ENCODE measurements around the gene CASQ2.
"Not testable (repeated sequence)": the region's sequence is repeated elsewhere in the genome, so short reads cannot be mapped to it uniquely, and the experiment has no call there.

CASQ2 gene

DNA sequence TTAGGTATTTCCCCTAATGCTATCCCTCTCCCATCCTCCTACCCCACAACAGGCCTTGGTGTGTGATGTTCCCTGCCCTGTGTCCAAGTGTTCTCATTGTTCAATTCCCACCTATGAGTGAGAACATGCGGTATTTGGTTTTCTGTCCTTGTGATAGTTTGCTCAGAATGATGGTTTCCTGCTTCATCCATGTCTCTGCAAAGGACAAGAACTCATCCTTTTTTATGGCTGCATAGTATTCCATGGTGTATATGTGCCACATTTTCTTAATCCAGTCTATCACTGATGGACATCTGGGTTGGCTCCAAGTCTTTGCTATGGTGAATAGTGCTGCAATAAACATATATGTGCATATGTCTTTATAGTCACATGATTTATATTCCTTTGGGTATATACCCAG, 10.6 kb upstream of the CASQ2 start:
- DNase-seq = not testable (repeated sequence)

DNA sequence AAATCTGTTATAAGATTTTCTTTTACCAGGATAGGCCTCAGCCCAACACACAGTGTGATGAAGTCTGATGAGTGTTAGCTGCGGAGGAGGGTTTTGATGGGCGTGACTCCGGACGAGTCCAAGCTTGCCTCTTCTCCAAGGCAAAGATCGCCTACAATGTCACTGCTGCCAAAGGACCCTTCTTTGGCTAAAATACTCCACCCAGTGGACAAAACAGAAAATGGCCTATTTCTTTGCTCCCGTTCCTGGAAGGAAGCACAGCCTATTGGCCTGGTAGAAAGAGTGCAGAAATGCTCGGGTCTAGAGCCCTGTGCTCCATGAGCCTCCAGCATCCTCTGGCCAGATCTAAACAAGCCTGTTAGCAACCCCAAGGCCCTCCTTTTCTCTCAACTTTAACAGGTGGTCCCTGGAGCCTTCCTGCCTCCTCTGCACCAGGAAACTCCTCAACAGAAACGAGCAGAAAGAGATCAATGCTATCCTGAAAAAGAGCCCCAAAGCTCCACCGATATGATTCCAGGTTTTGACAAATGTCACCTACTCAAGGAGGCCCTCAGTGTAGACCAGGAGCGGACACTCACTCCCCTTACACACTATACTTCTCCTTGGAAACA, 3.4 kb upstream of the CASQ2 start:
- DNase-seq = peak; percentile 78

DNA sequence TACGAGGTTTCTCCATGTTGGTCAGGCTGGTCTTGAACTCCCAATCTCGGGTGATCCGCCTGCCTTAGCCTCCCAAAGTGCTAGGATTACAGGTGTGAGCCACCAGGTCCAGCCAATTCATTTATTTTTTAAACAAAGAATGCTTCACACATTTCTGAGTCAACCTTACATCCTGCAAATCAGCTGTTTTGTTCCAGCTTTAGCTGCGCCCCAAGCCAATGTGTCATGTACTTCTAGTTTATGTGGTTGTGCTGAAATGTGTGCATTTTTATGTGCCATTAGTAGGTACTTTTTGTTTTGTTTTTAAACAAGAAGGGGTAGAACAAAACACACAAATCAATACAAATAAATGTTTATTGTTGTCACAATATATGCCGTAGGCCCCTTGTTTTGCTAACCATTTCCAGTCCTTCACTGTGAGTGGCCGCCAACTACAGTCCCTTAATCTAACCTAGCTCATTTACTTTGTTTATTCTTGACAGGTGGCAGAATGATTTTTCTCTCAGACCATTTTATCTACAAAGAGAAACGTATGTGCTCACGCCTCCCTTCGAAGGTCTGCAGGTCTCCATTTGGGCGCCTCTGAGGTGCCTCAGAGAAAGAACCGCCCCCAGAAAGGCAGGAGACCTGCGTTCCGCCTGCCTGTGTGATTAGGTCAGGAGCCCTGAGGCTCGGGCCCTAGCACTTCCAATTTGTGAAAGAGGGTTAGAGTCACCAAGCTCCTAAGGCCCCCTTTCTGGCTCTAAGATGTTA, 2.8 kb upstream of the CASQ2 start:
- DNase-seq = peak; percentile 61

DNA sequence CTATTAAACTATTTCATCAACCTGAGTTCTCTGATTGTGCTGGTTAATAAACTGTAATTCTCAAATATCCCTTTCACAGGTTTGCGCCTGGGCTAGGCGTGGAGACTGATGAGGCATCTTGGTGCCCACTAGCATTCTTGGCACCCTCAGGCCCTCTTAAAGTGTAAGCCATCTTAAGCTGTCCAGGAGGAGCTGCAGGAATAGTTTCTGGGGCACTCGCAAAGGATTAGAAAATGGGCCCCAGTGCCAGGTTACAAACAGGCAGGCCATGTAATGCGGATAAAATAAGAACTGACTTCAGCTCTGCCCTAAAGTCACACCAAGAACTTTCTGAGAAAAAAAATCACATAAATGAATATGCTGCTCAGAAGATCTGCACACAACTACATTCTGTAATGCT, 1.1 kb downstream of the CASQ2 start:
- DNase-seq = no peak

DNA sequence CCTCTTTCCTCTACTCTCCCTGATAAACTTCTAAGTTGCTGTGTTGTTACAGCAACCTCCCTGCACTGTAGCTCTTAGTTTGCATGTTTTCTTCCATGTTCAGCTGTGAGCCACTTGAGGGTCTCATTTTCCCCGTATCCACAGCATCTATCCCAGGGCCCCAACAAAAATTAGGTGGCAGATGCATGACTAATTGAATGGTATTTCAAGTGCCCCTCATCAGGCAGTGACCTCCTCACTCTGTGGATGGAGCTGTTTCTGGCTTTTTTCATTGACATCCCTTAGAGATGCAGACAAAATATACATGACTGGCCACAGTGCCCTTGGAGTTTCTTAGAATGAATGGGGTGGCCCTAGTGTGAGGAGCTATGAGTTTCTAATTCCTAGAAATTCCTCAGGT, 3.4 kb downstream of the CASQ2 start:
- no peak for DNase-seq

DNA sequence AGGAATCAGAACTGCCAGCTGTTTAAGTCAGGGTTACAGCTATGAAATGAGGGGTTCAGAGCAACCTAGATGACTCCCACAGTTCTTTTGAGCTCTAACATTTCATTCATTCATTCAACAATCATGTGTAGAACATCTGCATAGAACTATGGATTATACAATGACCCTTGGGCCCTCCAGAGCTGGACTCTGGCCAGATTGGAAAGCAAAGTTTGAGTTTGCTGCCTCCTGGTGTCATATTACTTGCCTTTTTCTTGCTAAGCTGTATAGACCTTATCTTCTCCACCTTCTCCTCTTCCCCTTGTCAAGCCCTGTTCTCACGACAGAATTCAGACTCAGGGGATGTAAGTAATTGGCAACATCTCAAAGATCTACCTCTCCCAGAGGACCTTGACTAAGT, 4.0 kb downstream of the CASQ2 start:
- peak; percentile 39 for DNase-seq

DNA sequence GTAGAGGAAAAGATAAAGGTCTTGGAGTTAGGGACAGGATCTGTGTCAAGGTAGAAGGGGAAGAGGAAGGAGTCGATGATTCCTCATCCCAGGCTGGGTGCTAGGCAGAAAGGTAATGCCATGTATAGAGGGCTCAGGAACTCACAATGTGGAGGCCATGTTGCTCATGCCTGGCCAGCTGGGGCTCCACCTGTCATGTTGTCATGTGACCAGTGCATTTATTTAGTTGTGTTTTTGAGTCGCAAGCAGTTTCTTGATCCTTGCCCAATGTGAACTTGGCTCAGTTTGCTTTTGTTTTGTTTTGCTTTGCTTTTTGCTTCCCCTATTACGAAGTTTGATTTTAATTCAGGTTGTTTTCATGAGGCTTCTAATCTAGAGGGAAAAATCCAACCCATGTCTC, 5.7 kb downstream of the CASQ2 start:
- DNase-seq = no peak

DNA sequence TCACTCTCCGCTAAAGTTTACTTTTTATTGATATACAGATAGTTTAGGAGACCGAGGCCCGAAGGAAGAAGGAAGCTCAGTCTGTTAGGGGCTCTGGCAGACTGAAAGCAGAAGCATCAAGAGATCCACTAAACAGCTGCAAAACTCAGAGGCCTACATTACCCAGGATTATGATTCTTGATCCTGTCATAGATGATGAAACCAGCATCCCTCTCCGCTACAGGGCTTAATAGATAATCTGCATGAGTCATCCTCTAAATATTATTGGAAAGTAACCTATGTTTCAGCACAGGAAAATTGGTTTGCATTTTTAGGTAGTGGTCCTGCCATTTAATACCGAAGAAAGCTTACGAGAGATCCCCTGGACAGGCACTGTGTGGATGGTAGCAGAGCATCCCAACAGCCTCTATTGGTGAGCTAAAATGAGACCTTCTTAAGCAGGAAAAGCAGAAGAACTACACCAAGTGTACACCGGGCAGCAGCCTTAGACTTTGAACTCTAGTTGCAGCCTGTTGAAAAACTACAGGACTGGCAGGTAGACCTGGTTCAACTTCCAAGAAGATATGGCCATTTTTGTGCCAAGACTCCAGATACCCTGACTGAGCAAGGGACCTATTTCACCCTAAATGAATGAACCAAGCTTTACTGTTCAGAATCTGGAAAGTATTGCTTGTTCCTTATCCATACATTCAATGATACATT, 6.8 kb downstream of the CASQ2 start:
- no peak for DNase-seq

DNA sequence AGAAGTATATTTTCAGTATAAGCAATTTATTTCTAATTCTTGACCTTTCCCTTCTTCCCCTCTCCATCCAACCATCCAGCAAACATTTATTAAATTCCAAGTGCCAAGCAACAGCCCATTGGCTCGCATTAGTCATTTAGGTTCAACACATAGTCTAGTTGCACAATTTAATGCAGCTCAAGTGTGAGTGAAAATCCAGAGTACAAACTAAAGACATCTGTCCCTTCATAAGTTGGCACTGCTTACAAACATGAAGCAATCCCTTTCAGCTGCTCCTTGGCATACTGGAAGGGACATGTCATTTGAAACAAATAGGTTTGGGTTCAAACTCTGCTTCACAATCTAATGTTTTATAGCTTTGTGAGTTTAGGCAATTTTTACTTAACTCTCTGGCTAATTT, 10.7 kb downstream of the CASQ2 start:
- no peak for DNase-seq

DNA sequence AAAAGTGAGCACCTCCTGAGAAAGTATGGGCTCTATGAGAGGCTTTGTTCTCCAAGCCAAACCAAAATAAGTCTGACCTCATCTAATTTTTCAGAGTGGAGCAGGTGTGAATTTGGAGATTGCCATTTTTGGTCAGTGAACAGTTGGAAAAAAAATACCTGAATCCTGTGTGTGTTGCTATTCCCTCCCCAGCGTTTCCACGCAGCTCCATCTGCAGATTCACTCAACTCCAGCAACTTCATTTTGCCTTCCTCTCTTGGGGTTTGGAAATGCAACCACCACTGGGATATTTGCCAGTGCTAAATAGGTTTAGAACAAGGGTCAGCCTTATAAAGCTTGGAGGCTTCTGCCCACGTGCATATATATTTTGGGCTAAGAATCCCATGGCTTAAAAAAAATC, 11.2 kb downstream of the CASQ2 start:
- DNase-seq = no peak

DNA sequence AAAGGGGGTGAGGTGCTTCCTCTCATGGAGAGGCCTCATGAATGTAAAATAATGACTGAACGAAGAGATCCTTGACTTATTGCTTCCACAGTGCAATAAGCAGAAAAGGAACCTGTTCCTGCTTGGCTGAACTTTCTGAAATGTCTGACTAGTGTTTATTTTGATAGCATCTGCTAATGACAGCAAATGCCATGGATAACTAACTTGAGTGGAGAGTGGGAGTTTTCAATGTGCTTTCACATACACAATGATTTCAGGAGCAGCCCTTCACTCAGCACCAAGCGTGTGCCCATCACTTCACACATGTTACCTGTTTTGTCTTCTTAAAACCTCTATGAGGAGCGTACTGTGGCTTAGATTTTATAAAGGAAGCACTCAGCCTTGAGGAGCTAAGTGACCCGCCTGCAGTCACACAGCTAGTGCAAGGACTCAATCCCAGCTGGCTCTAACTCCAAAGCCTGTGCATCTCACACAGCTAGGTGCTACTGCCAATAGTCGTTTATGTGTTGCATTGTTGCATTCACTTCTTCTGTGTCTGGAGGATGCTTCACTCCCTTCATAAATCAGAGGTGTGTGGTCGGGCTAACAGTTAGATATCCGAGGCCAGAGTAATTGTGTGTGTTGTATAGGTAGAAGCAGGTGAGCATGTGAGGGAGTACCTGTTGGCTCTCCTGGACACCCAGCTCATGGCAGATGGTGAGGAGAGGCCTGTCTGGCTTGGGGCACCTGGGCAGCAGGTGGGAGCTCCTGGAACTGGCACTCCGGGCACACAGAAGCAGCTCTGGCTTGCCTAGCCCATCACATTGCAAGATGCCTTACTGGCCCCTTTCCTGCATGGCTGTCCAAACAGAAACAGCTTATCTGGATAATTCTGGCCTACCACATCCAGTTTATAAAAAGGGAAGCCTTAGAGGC, 12.8 kb downstream of the CASQ2 start:
- no peak for DNase-seq

DNA sequence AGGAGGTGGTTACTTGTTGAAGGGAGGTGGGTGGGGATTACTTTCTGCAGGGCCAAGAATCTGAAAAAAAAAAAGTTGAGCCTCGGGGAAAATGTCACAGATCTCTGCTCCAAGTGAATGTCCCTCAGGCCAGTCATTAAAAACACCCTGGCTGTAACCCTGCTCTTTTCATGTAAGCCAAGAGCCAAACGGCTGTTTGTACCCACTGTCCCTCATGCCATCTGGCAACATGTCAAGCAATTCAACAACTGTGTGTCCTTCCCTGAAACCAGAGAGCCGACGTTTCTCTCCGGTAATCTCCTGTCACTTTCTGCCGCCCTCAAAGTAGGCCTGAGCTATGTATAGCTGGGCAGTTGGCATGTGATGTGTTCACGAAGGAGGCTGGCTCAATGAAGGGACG, 14.7 kb downstream of the CASQ2 start:
- DNase-seq = no peak

DNA sequence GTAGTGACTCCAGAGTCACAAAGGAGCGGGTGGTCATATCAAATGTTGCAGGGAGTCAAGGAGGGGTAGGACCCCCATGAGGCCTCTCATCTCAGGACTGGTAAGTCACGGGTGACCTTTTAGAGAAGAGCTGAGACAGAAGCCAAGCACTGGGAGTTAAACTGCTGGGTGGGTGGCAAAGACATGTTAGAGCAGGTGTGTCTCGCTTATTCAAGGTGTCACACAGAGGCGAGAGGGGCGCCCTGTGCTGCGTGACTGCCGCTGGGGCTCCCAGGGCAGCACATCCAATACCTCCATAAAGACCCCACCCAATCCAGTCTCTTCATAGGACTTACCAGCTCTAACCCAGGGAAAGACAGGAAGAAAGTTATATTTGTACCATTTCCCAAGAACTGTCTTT, 15.2 kb downstream of the CASQ2 start:
- DNase-seq = no peak

DNA sequence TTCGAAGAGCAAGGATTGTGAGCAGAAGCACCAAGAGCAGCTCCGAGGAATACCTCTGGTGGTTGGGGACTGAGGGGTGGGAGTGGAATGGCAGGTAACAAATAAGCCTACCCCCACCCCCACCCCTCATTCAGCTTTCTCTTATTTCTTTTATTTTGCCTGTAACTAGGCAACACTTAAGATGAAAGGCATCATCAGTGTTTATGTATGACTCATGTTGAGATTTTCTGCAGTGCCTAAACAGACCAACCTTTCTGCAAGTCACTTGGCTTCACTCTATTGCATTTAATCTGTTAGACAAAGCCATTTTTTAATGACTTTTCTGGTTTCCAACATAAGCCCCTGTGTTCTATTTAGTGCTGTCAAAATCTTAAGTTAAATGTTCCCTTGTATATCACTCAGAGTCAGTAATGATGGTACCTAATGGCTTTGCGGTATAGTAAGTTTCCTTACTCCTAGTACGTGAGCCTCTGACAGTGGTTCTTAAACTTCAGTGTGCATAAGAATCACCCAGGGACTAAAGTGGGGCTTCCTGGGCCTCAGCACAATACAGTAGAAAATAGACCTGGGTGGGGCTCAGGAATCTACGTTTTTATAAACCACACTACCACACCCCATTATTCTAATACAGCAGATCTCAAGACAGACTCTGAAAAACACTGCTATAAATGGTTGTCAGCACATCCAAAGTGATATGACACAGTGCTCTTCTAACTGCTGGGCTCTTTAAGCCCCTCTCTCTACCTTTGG, 19.9 kb downstream of the CASQ2 start:
- DNase-seq = peak; percentile 70

DNA sequence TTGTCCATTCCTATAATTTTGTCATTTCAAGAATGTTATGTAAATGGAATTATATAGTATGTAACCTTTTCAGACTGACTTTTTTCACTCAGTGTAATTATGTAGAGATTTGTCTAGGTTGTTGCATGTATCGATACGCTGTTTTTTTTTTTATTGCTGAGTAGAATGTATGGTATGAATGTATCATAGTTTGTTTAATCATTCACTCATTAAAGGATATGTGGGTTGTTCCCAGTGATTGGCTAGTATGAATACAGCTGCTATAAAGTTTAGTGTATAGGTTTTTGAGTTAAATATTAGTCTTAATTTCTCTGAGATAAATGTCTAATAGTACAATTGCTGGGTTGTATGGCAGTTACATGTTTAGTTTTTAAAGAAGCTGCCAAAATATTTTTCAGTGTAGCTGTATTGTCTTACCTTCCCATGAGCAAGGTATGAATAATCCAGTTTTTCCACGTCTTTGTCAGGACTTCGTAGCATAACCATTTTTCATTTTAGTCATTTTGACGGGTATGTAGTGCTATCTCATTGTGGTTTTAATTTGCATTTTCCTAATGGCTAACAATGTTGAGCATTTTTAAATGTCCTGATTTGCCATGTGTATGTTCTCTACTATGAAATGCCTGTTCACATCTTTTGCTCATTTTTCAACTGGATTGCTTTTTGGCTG, 22.4 kb downstream of the CASQ2 start:
- no peak for DNase-seq

DNA sequence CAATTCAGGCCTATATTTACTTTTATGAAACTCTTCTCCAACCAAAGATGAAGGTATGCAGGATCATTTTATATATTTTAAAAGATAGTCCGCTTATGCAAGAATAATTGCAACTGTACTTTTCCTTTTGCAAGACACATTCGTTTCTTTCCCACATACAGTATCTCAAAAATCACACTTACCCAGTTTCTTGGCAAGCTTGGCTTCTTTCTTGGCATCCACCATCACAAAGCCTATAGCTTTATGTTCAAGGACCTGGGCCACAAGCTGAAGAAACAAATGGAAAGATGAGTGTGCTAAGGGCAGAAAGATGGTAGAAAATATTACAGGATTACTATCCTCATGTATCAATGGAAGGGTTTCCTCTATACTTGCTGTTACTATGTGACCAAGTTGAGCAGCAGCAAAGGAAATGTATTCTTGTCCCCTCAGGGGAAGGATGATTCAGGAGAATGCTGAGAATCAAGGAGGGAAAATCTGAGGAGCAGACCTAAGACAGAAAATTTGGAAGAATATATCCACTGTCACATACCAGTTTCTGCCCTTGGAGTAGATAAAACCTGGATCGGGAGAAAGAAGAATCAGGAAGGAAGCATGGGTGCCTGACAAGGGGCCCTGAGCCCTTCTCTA, 23.8 kb downstream of the CASQ2 start:
- no peak for DNase-seq

DNA sequence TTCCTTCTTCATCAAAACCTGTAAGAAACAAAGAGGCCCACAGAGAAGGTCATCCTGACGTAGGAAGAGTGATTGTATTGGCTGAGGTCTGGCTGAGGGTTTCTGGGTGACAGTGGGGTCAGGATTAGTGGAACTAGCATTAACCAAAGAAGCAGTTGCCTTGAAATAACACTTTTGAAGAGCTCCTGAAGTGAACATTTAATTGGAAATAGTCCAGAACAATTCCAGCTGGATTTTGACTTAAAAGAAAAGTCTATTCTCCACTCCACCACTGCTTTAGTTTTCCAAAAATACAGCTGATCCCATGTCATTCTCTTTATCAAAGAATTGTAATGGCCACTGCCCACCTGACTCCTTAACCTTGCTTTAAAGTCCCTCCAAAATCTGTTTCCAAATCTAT, 27.7 kb downstream of the CASQ2 start:
- DNase-seq = no peak

DNA sequence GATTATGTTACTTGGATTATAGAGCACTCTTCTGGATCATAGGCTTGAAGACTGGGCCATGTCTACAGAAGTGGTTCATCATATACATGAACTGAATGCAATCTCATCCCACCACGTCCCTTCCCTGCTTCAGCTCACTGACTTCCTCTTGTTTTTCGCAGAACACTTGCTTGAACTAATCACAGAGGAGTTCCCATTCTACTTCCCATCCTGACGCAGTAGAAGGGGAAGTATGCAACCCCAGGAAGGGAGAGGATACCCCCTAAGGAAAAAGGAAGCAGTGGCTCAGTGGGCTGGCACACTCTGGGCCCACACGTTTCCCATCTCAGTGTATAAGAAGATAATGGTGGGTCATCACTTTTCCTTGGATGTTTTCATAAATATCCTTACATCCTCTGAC, 36.2 kb downstream of the CASQ2 start:
- no peak for DNase-seq

DNA sequence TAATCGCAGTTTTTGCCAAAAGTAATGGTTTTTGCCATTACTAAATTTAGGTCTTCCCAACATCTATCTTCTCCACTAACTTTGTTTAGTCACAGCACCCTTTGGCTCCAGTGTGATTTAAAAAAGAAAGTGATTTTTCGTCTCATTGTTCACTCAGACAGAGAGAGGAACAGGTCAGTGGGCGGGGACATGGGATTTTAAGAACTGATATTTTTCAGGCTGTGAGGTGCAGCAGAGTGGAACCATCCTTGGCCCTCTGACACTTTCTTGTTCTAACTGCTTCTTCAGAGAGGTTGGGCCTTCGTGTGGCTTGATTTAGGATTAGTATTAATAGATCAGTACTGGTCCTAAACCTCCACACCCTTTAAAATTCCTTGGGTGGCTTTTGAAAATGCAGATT, 38.8 kb downstream of the CASQ2 start:
- no peak for DNase-seq

DNA sequence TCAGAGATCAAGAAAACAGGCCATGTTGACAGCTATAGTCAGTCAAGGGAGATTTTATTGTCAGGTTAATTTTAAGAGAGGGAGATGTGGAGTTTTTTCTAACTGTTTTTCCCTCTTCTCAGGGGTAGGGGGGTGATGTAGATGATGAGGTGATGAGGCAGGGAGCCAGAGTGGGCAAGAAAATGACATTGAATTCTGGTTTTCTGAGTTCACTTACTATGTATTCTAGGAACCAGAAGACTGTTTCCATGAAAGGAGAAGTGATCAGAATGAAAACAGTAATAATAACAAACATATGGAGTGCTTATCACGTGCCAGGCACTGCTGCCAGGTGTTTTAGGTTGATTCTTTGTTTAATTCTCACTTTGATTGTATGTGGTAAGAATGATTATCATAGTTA, 40.2 kb downstream of the CASQ2 start:
- DNase-seq = no peak

DNA sequence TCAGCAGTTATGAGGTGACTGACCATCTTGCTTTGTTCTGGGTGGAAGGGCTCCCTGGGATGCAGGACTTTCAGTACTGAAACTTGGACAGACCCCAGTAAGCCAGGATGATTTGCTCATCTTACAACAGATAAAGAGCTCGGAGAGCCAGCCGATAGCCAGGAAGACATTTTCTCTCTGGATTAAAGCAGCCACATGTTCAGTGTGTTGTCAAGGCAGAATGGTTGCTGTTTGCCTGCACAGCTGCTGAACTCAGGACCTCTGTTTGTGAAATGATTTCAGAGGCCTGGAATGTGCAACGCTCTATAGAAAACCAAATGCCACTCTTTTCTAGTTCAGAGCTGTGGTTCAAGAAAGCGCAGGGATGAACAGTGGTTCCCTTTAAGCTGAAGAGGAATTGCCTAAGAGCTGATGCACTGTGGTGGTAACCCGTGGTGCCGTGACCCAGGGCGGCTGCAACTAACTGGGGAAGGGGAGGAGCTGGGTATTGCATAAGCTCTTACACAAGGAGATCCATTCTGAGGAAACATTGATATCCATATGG, 40.7 kb downstream of the CASQ2 start:
- DNase-seq = peak; percentile 15
